Measurements from ENCODE around the gene WDFY2. TPM values are rescaled to one million over a fixed set of nuclear protein-coding genes. Genes with fewer than 3 reads are reported as not detected.

WDFY2 gene
- total RNA-seq, 1 donor from 2014 or later, result 11.1 TPM

GRCh38 chr13:51715613-51716012, 131.4 kb downstream of the WDFY2 start:
- Histone ChIP-seq H3K27me3 (ENCODE audit: control insufficient read depth, insufficient read depth, low read length) (no peaks in the 10 kb centered on the region), H3K36me3 (ENCODE audit: control insufficient read depth, insufficient read depth, low read length) (no peaks in the 10 kb centered on the region), H3K4me3 (ENCODE audit: low read depth, low read length) (no peak overlapping the region)
- DNase-seq (ENCODE audit: low read depth), result no peak
- no peak for TF ChIP-seq CTCF (IDR thresholded peaks at IDR 0.05; ENCODE audit: insufficient read depth, low read length, poor library complexity, severe bottlenecking)

GRCh38 chr13:51717786-51718398, 133.6 kb downstream of the WDFY2 start:
- no peaks in the 10 kb centered on the region for H3K36me3 ChIP-seq (ENCODE audit: control insufficient read depth, insufficient read depth, low read length)
- no peak for DNase-seq (ENCODE audit: low read depth)
- no peak for TF ChIP-seq CTCF (IDR thresholded peaks at IDR 0.05; ENCODE audit: insufficient read depth, low read length, poor library complexity, severe bottlenecking)

GRCh38 chr13:51719394-51719793, 135.1 kb downstream of the WDFY2 start:
- H3K36me3 ChIP-seq (ENCODE audit: control insufficient read depth, insufficient read depth, low read length), result no peaks in the 10 kb centered on the region
- no peak for DNase-seq (ENCODE audit: low read depth)
- H3K4me3 ChIP-seq (ENCODE audit: low read depth, low read length), result no peak overlapping the region
- H3K27me3 ChIP-seq (ENCODE audit: control insufficient read depth, insufficient read depth, low read length), result no peaks in the 10 kb centered on the region
- TF ChIP-seq CTCF (IDR thresholded peaks at IDR 0.05; ENCODE audit: insufficient read depth, low read length, poor library complexity, severe bottlenecking), result no peak

More at GRCh38 chr13:51717786-51718398, 133.6 kb downstream of the WDFY2 start:
- Histone ChIP-seq H3K4me3 (ENCODE audit: low read depth, low read length) (no peak overlapping the region), H3K27me3 (ENCODE audit: control insufficient read depth, insufficient read depth, low read length) (no peaks in the 10 kb centered on the region)

- TF ChIP-seq CTCF (IDR thresholded peaks at IDR 0.05; ENCODE audit: insufficient read depth, low read length, poor library complexity, severe bottlenecking), result no peak
- Histone ChIP-seq H3K4me3 (ENCODE audit: low read depth, low read length) (no peak overlapping the region), H3K27me3 (ENCODE audit: control insufficient read depth, insufficient read depth, low read length) (no peaks in the 10 kb centered on the region), H3K36me3 (ENCODE audit: control insufficient read depth, insufficient read depth, low read length) (no peaks in the 10 kb centered on the region)
- DNase-seq (ENCODE audit: low read depth), result no peak
Observed at GRCh38 chr13:51721496-51721895, 137.2 kb downstream of the WDFY2 start.

- no peak for TF ChIP-seq CTCF (IDR thresholded peaks at IDR 0.05; ENCODE audit: insufficient read depth, low read length, poor library complexity, severe bottlenecking)
- Histone ChIP-seq H3K4me3 (ENCODE audit: low read depth, low read length) (no peak overlapping the region), H3K36me3 (ENCODE audit: control insufficient read depth, insufficient read depth, low read length) (no peaks in the 10 kb centered on the region), H3K27me3 (ENCODE audit: control insufficient read depth, insufficient read depth, low read length) (no peaks in the 10 kb centered on the region)
- DNase-seq (ENCODE audit: low read depth), result no peak
Observed at GRCh38 chr13:51723529-51723928, 139.3 kb downstream of the WDFY2 start.

GRCh38 chr13:51724721-51725120, 140.5 kb downstream of the WDFY2 start:
- DNase-seq (ENCODE audit: low read depth), result no peak
- Histone ChIP-seq H3K27me3 (ENCODE audit: control insufficient read depth, insufficient read depth, low read length) (no peaks in the 10 kb centered on the region), H3K36me3 (ENCODE audit: control insufficient read depth, insufficient read depth, low read length) (no peaks in the 10 kb centered on the region), H3K4me3 (ENCODE audit: low read depth, low read length) (no peak overlapping the region)
- TF ChIP-seq CTCF (IDR thresholded peaks at IDR 0.05; ENCODE audit: insufficient read depth, low read length, poor library complexity, severe bottlenecking), result no peak
